Measurements from ENCODE around the gene TTC12. TPM values are rescaled to one million over a fixed set of nuclear protein-coding genes. Genes with fewer than 3 reads are reported as not detected.

The TTC12 gene
- total RNA-seq, 1 experiment from 2014 or later = 7.6 TPM

DNA sequence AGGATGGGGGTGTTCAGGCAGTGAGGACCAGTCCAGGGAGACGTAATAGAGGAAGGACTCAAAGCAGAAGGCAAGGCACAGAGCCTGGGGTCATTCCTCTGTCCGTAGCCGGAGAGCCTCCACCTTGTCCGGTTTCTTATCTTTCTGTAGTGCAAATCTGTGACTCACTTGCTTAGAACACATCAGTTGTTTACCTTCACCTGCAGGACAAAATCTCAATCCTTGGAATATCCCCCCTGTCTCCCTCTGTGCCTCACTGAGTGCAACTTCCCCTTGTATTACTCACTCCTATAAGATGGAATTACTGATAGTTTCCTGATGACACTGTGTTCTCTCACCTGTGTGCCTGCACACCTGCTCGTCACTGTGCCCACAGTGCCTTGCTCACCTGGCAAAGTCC is 20.4 kb upstream of the TTC12 start:
- ATAC-seq (no peak), DNase-seq (ENCODE audit: low spot score) (no peak)
- TF ChIP-seq ETV6 (CRISPR knock-in tag; IDR thresholded peaks at IDR 0.05) (no peak), MYBL2 (CRISPR knock-in tag; IDR thresholded peaks at IDR 0.05) (no peak), SMAD4 (CRISPR knock-in tag; IDR thresholded peaks at IDR 0.05) (no peak), GRHL2 (CRISPR knock-in tag; IDR thresholded peaks at IDR 0.05; ENCODE audit: insufficient replicate concordance, severe bottlenecking) (no peak), CREB1 (CRISPR knock-in tag; IDR thresholded peaks at IDR 0.05) (no peak), GABPB1 (CRISPR knock-in tag; IDR thresholded peaks at IDR 0.05) (no peak), ZNF317 (CRISPR knock-in tag; IDR thresholded peaks at IDR 0.05; ENCODE audit: borderline replicate concordance, low read depth) (no peak), NR3C1 (CRISPR knock-in tag; conservative IDR thresholded peaks at IDR 0.05; ENCODE audit: low read depth) (no peak), PRRX2 (CRISPR knock-in tag; IDR thresholded peaks at IDR 0.05) (no peak), ZNF416 (CRISPR knock-in tag; IDR thresholded peaks at IDR 0.05) (no peak), TCF7 (CRISPR knock-in tag; IDR thresholded peaks at IDR 0.05; ENCODE audit: low read depth) (no peak), KAT7 (CRISPR knock-in tag; IDR thresholded peaks at IDR 0.05; ENCODE audit: borderline replicate concordance) (no peak), NFATC4 (CRISPR knock-in tag; IDR thresholded peaks at IDR 0.05) (no peak)
- TF ChIP-seq, protein P1, sequence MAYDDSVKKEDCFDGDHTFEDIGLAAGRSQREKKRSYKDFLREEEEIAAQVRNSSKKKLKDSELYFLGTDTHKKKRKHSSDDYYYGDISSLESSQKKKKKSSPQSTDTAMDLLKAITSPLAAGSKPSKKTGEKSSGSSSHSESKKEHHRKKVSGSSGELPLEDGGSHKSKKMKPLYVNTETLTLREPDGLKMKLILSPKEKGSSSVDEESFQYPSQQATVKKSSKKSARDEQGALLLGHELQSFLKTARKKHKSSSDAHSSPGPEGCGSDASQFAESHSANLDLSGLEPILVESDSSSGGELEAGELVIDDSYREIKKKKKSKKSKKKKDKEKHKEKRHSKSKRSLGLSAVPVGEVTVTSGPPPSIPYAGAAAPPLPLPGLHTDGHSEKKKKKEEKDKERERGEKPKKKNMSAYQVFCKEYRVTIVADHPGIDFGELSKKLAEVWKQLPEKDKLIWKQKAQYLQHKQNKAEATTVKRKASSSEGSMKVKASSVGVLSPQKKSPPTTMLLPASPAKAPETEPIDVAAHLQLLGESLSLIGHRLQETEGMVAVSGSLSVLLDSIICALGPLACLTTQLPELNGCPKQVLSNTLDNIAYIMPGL (CRISPR knock-in tag; IDR thresholded peaks at IDR 0.05) = no peak
- TF ChIP-seq, protein P2, sequence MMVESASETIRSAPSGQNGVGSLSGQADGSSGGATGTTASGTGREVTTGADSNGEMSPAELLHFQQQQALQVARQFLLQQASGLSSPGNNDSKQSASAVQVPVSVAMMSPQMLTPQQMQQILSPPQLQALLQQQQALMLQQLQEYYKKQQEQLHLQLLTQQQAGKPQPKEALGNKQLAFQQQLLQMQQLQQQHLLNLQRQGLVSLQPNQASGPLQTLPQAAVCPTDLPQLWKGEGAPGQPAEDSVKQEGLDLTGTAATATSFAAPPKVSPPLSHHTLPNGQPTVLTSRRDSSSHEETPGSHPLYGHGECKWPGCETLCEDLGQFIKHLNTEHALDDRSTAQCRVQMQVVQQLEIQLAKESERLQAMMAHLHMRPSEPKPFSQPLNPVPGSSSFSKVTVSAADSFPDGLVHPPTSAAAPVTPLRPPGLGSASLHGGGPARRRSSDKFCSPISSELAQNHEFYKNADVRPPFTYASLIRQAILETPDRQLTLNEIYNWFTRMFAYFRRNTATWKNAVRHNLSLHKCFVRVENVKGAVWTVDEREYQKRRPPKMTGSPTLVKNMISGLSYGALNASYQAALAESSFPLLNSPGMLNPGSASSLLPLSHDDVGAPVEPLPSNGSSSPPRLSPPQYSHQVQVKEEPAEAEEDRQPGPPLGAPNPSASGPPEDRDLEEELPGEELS (CRISPR knock-in tag; IDR thresholded peaks at IDR 0.05) = no peak
- TF ChIP-seq, protein P3, sequence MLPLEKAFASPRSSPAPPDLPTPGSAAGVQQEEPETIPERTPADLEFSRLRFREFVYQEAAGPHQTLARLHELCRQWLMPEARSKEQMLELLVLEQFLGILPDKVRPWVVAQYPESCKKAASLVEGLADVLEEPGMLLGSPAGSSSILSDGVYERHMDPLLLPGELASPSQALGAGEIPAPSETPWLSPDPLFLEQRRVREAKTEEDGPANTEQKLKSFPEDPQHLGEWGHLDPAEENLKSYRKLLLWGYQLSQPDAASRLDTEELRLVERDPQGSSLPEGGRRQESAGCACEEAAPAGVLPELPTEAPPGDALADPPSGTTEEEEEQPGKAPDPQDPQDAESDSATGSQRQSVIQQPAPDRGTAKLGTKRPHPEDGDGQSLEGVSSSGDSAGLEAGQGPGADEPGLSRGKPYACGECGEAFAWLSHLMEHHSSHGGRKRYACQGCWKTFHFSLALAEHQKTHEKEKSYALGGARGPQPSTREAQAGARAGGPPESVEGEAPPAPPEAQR (CRISPR knock-in tag; IDR thresholded peaks at IDR 0.05) = no peak
- TF ChIP-seq, protein P4, sequence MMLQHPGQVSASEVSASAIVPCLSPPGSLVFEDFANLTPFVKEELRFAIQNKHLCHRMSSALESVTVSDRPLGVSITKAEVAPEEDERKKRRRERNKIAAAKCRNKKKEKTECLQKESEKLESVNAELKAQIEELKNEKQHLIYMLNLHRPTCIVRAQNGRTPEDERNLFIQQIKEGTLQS (CRISPR knock-in tag; conservative IDR thresholded peaks at IDR 0.05) = no peak
- TF ChIP-seq, protein P5, sequence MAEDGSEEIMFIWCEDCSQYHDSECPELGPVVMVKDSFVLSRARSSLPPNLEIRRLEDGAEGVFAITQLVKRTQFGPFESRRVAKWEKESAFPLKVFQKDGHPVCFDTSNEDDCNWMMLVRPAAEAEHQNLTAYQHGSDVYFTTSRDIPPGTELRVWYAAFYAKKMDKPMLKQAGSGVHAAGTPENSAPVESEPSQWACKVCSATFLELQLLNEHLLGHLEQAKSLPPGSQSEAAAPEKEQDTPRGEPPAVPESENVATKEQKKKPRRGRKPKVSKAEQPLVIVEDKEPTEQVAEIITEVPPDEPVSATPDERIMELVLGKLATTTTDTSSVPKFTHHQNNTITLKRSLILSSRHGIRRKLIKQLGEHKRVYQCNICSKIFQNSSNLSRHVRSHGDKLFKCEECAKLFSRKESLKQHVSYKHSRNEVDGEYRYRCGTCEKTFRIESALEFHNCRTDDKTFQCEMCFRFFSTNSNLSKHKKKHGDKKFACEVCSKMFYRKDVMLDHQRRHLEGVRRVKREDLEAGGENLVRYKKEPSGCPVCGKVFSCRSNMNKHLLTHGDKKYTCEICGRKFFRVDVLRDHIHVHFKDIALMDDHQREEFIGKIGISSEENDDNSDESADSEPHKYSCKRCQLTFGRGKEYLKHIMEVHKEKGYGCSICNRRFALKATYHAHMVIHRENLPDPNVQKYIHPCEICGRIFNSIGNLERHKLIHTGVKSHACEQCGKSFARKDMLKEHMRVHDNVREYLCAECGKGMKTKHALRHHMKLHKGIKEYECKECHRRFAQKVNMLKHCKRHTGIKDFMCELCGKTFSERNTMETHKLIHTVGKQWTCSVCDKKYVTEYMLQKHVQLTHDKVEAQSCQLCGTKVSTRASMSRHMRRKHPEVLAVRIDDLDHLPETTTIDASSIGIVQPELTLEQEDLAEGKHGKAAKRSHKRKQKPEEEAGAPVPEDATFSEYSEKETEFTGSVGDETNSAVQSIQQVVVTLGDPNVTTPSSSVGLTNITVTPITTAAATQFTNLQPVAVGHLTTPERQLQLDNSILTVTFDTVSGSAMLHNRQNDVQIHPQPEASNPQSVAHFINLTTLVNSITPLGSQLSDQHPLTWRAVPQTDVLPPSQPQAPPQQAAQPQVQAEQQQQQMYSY (CRISPR knock-in tag; IDR thresholded peaks at IDR 0.05) = no peak
- TF ChIP-seq, protein P6, sequence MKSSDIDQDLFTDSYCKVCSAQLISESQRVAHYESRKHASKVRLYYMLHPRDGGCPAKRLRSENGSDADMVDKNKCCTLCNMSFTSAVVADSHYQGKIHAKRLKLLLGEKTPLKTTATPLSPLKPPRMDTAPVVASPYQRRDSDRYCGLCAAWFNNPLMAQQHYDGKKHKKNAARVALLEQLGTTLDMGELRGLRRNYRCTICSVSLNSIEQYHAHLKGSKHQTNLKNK (CRISPR knock-in tag; IDR thresholded peaks at IDR 0.05) = no peak
- peaks cover 4% of the 10 kb centered on the region; the same call in 1 of the 2 replicates for H3K9me3 Mint-ChIP-seq
- no peak overlapping the region for H3K27ac Mint-ChIP-seq
- no peak overlapping the region for H3K4me3 Mint-ChIP-seq
- H3K36me3 Mint-ChIP-seq = no peaks in the 10 kb centered on the region
- CTCF ChIA-PET = no interaction called here
- H3K4me1 Mint-ChIP-seq = peaks cover 18% of the 10 kb centered on the region
- POLR2A ChIA-PET = no interaction called here
- no peaks in the 10 kb centered on the region; the same call in 1 of the 2 replicates for H3K27me3 Mint-ChIP-seq (ENCODE audit: low read depth)
